Measurements from ENCODE around the gene PGAP3.

Gene PGAP3

GRCh38 chr17:39722965-39723848 is 35.4 kb upstream of the PGAP3 start:
- no peak for DNase-seq
- no peaks in the 10 kb centered on the region for H3K27me3 ChIP-seq (replicated peaks in 2 of 5; ENCODE audit: control insufficient read depth in 4 of 5, insufficient read depth in 5 of 5, low read length in 4 of 5)
- WGBS (ENCODE audit: insufficient coverage) = 97% methylated on average over 23 of the region's 34 CpGs
- H3K27ac ChIP-seq (ENCODE audit: insufficient read depth in 1 of 2, low read depth in 1 of 2, low read length in 2 of 2, poor library complexity in 1 of 2, severe bottlenecking in 2 of 2) = no peak overlapping the region
- peaks cover 1 to 12% (median 4%) of the 10 kb centered on the region in 4 experiments for H3K36me3 ChIP-seq (ENCODE audit: control insufficient read depth in 4 of 4, insufficient read depth in 4 of 4, low read length in 3 of 4)
- no peaks in the 10 kb centered on the region for H3K4me1 ChIP-seq (ENCODE audit: control extremely low read depth in 1 of 4, control insufficient read depth in 4 of 4, insufficient read depth in 4 of 4, low read length in 3 of 4)
- no peaks in the 10 kb centered on the region for H3K9me3 ChIP-seq (ENCODE audit: control extremely low read depth in 1 of 5, control insufficient read depth in 4 of 5, insufficient read depth in 2 of 5, low read depth in 1 of 5, low read length in 4 of 5)
- POLR2A ChIA-PET = no interaction called here
- no peak overlapping the region for H3K4me3 ChIP-seq (ENCODE audit: control insufficient read depth in 1 of 7, extremely low read depth in 1 of 7, insufficient read depth in 4 of 7, low read depth in 2 of 7, low read length in 6 of 7)
- CTCF ChIA-PET = interaction anchor here (0.6 to 0.9 kb wide), 2 partner anchors 11 to 147 kb away, joined by 3 read pairs; no protein-coding TSS in a partner anchor

GRCh38 chr17:39722104-39722503 is 34.2 kb upstream of the PGAP3 start:
- Histone ChIP-seq H3K27ac (ENCODE audit: insufficient read depth in 1 of 2, low read depth in 1 of 2, low read length in 2 of 2, poor library complexity in 1 of 2, severe bottlenecking in 2 of 2) (no peak overlapping the region), H3K4me3 (ENCODE audit: control insufficient read depth in 1 of 7, extremely low read depth in 1 of 7, insufficient read depth in 4 of 7, low read depth in 2 of 7, low read length in 6 of 7) (no peak overlapping the region), H3K9me3 (ENCODE audit: control extremely low read depth in 1 of 5, control insufficient read depth in 4 of 5, insufficient read depth in 2 of 5, low read depth in 1 of 5, low read length in 4 of 5) (no peaks in the 10 kb centered on the region), H3K27me3 (replicated peaks in 2 of 5; ENCODE audit: control insufficient read depth in 4 of 5, insufficient read depth in 5 of 5, low read length in 4 of 5) (no peaks in the 10 kb centered on the region), H3K4me1 (ENCODE audit: control extremely low read depth in 1 of 4, control insufficient read depth in 4 of 4, insufficient read depth in 4 of 4, low read length in 3 of 4) (no peaks in the 10 kb centered on the region), H3K36me3 (ENCODE audit: control insufficient read depth in 4 of 4, insufficient read depth in 4 of 4, low read length in 3 of 4) (peaks cover 0 to under 1% (median 0%) of the 10 kb centered on the region in 4 experiments)
- no peak for DNase-seq
- POLR2A ChIA-PET = no interaction called here
- 100% methylated on average over 4 of the region's 6 CpGs for WGBS (ENCODE audit: insufficient coverage)
- CTCF ChIA-PET = interaction anchor here (0.8 to 0.9 kb wide), 2 partner anchors 25 to 173 kb away, joined by 3 to 4 read pairs; no protein-coding TSS in a partner anchor

DNA sequence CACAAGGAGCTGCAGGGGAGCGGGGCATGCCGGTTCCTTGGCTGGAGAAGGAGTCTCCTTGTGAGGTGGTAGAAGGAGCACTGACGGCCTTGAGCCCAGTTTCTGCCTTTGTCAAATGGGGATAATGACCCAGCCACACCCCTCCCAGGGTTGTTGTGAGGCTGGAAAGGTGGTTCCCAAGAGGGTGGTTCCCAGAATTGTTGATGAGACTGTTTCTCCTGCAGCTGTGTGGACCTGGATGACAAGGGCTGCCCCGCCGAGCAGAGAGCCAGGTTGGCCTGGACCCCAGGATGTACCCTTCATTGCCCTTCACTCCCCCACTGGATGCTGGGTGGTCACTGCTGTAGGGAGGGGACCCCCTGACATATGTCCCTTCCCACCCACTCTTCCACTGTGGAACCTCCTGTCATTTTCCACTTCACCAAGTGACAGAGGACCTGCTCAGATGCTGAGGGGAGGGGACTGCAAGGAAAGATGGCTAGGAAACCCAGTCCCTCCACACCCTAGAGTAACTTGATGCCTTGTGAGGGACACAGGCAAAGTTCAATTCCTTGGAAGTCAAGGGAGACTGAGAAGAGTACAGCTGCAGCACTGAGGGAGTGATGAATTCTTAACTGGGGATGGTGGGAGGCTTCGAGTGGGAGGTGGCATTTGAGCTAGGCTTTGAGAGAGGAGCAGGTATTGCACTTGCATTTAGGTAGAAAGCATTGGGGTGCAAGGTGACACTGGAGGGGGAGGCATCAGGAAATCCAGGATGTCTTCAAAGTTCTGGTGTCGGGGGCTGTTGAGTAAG is 31.9 kb upstream of the PGAP3 start:
- Histone ChIP-seq H3K27me3 (replicated peaks in 2 of 5; ENCODE audit: control insufficient read depth in 4 of 5, insufficient read depth in 5 of 5, low read length in 4 of 5) (no peaks in the 10 kb centered on the region), H3K4me3 (ENCODE audit: control insufficient read depth in 1 of 7, extremely low read depth in 1 of 7, insufficient read depth in 4 of 7, low read depth in 2 of 7, low read length in 6 of 7) (no peak overlapping the region), H3K27ac (ENCODE audit: insufficient read depth in 1 of 2, low read depth in 1 of 2, low read length in 2 of 2, poor library complexity in 1 of 2, severe bottlenecking in 2 of 2) (no peak overlapping the region), H3K4me1 (ENCODE audit: control extremely low read depth in 1 of 4, control insufficient read depth in 4 of 4, insufficient read depth in 4 of 4, low read length in 3 of 4) (no peaks in the 10 kb centered on the region), H3K9me3 (ENCODE audit: control extremely low read depth in 1 of 5, control insufficient read depth in 4 of 5, insufficient read depth in 2 of 5, low read depth in 1 of 5, low read length in 4 of 5) (no peaks in the 10 kb centered on the region), H3K36me3 (ENCODE audit: control insufficient read depth in 4 of 4, insufficient read depth in 4 of 4, low read length in 3 of 4) (no peaks in the 10 kb centered on the region)
- POLR2A ChIA-PET = interaction anchor here (1.0 kb wide), 1 partner anchor 131 kb away, joined by 9 read pairs; no protein-coding TSS in a partner anchor
- no peak for DNase-seq
- WGBS (ENCODE audit: insufficient coverage) = 89% methylated on average over 4 of the region's 7 CpGs
- CTCF ChIA-PET = interaction anchor here (1.2 to 2.4 kb wide), 5 partner anchors 9 to 98 kb away, joined by 3 to 16 read pairs (median 4); partner anchors contain the start of genes ERBB2 and MIEN1

DNA sequence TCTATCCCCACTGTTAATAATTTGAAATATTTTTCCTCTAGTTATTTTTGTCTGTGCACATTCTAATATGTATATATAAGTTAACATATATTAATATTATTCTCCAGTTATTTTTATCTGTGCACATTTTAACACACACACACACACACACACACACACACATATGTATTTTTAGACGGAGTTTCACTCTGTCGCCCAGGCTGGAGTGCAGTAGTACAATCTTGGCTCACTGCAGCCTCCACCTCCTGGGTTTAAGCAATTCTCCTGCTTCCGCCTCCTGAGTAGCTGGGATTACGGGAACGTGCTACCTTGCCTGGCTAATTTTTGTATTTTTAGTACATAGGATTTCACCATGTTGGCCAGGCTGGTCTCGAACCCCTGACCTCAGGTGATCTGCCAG is 29.8 kb upstream of the PGAP3 start:
- ChIA-PET CTCF (interaction anchor here (2.4 kb wide), 1 partner anchor 11 kb away, joined by 16 read pairs; the partner anchor contains the start of gene MIEN1), POLR2A (no interaction called here)
- Histone ChIP-seq H3K9me3 (ENCODE audit: control extremely low read depth in 1 of 5, control insufficient read depth in 4 of 5, insufficient read depth in 2 of 5, low read depth in 1 of 5, low read length in 4 of 5) (no peaks in the 10 kb centered on the region), H3K27me3 (replicated peaks in 2 of 5; ENCODE audit: control insufficient read depth in 4 of 5, insufficient read depth in 5 of 5, low read length in 4 of 5) (no peaks in the 10 kb centered on the region), H3K27ac (ENCODE audit: insufficient read depth in 1 of 2, low read depth in 1 of 2, low read length in 2 of 2, poor library complexity in 1 of 2, severe bottlenecking in 2 of 2) (no peak overlapping the region), H3K4me1 (ENCODE audit: control extremely low read depth in 1 of 4, control insufficient read depth in 4 of 4, insufficient read depth in 4 of 4, low read length in 3 of 4) (no peaks in the 10 kb centered on the region), H3K4me3 (ENCODE audit: control insufficient read depth in 1 of 7, extremely low read depth in 1 of 7, insufficient read depth in 4 of 7, low read depth in 2 of 7, low read length in 6 of 7) (no peak overlapping the region), H3K36me3 (ENCODE audit: control insufficient read depth in 4 of 4, insufficient read depth in 4 of 4, low read length in 3 of 4) (no peaks in the 10 kb centered on the region)
- 96% methylated on average over 5 of the region's 6 CpGs for WGBS (ENCODE audit: insufficient coverage)
- no peak for DNase-seq

DNA sequence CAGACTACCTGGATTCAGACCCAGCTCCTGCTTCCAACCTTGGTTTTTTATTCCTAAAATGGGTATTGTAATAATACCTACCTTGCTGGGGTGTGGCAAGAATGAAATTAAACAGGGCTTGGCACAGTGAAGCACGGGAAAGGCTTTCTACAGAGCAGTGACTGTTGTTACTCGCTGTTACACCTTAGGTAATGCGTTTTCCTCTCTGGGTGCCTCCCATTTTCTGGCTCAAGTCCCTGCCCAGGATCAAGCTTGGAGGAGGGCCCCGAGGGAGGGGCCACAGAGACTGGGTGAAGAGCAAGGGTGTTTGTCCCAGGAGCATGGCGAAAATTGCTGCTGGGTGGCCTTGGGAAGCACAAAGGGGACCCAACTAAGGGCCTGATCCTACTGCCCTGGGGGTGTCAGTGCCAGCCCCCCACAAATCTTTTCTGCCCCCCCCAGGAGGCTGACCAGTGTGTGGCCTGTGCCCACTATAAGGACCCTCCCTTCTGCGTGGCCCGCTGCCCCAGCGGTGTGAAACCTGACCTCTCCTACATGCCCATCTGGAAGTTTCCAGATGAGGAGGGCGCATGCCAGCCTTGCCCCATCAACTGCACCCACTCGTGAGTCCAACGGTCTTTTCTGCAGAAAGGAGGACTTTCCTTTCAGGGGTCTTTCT is 29.2 kb upstream of the PGAP3 start:
- no peaks in the 10 kb centered on the region for H3K36me3 ChIP-seq (ENCODE audit: control insufficient read depth in 4 of 4, insufficient read depth in 4 of 4, low read length in 3 of 4)
- H3K4me1 ChIP-seq (ENCODE audit: control extremely low read depth in 1 of 4, control insufficient read depth in 4 of 4, insufficient read depth in 4 of 4, low read length in 3 of 4) = no peaks in the 10 kb centered on the region
- over 99% methylated on average over 7 of the region's 11 CpGs for WGBS (ENCODE audit: insufficient coverage)
- H3K9me3 ChIP-seq (ENCODE audit: control extremely low read depth in 1 of 5, control insufficient read depth in 4 of 5, insufficient read depth in 2 of 5, low read depth in 1 of 5, low read length in 4 of 5) = no peaks in the 10 kb centered on the region
- no peak overlapping the region for H3K4me3 ChIP-seq (ENCODE audit: control insufficient read depth in 1 of 7, extremely low read depth in 1 of 7, insufficient read depth in 4 of 7, low read depth in 2 of 7, low read length in 6 of 7)
- DNase-seq = no peak
- ChIA-PET POLR2A (no interaction called here), CTCF (interaction anchor here (1.0 kb wide), 1 partner anchor 94 kb away, joined by 3 read pairs; no protein-coding TSS in a partner anchor)
- no peak overlapping the region for H3K27ac ChIP-seq (ENCODE audit: insufficient read depth in 1 of 2, low read depth in 1 of 2, low read length in 2 of 2, poor library complexity in 1 of 2, severe bottlenecking in 2 of 2)
- H3K27me3 ChIP-seq (replicated peaks in 2 of 5; ENCODE audit: control insufficient read depth in 4 of 5, insufficient read depth in 5 of 5, low read length in 4 of 5) = no peaks in the 10 kb centered on the region

- Histone ChIP-seq H3K4me1 (ENCODE audit: control extremely low read depth in 1 of 4, control insufficient read depth in 4 of 4, insufficient read depth in 4 of 4, low read length in 3 of 4) (no peaks in the 10 kb centered on the region), H3K9me3 (ENCODE audit: control extremely low read depth in 1 of 5, control insufficient read depth in 4 of 5, insufficient read depth in 2 of 5, low read depth in 1 of 5, low read length in 4 of 5) (no peaks in the 10 kb centered on the region), H3K27me3 (replicated peaks in 2 of 5; ENCODE audit: control insufficient read depth in 4 of 5, insufficient read depth in 5 of 5, low read length in 4 of 5) (no peaks in the 10 kb centered on the region), H3K36me3 (ENCODE audit: control insufficient read depth in 4 of 4, insufficient read depth in 4 of 4, low read length in 3 of 4) (no peaks in the 10 kb centered on the region), H3K4me3 (ENCODE audit: control insufficient read depth in 1 of 7, extremely low read depth in 1 of 7, insufficient read depth in 4 of 7, low read depth in 2 of 7, low read length in 6 of 7) (no peak overlapping the region), H3K27ac (ENCODE audit: insufficient read depth in 1 of 2, low read depth in 1 of 2, low read length in 2 of 2, poor library complexity in 1 of 2, severe bottlenecking in 2 of 2) (no peak overlapping the region)
- ChIA-PET POLR2A (no interaction called here), CTCF (interaction anchor here (1.0 kb wide), 1 partner anchor 93 kb away, joined by 3 read pairs; no protein-coding TSS in a partner anchor)
- WGBS (ENCODE audit: insufficient coverage) = 98% methylated on average over 11 of the region's 15 CpGs
- DNase-seq = no peak
Measured at GRCh38 chr17:39716073-39716818, 28.4 kb upstream of the PGAP3 start.
